Sigmoid colon (tissue), 7 donors: Measurements from ENCODE around the gene STRA6. TPM values are rescaled to one million over a fixed set of nuclear protein-coding genes. Genes with fewer than 3 reads are reported as not detected.

Experiments
- DNase-seq: peaks from one replicate; pipeline ENCODE4 v3.0.0-alpha.2; 2019
- H3K27ac ChIP-seq, 4 donors: fragments of 200-600 bp; sonication (generic); one replicate each; pipeline ENCODE4 v1.5.1; 2016 to 2019; ENCODE audit warnings: mild to moderate bottlenecking in 1 of 4
- H3K27me3 ChIP-seq, 3 donors: fragments of 200-600 bp; sonication (generic); one replicate each; pipeline ENCODE4 v1.5.1; 2019; ENCODE audit warnings: mild to moderate bottlenecking in 1 of 3
- H3K36me3 ChIP-seq, 4 donors: fragments of 200-600 bp; sonication (generic); one replicate each; pipeline ENCODE4 v1.5.1; 2016 to 2019
- H3K4me1 ChIP-seq, 4 donors: fragments of 200-600 bp; sonication (generic); one replicate each; pipeline ENCODE4 v1.5.1; 2017 to 2019
- H3K4me3 ChIP-seq, 4 donors: fragments of 200-600 bp; sonication (generic); one replicate each; pipeline ENCODE4 v1.5.1; 2017 to 2019; ENCODE audit warnings: mild to moderate bottlenecking in 2 of 4, moderate library complexity in 1 of 4
- H3K9me3 ChIP-seq, 4 donors: fragments of 200-600 bp in 3 of 4; sonication (generic) in 3 of 4; one replicate each; pipeline versions ENCODE4 v1.5.1 to v1.6.1; 2013 to 2019
- EP300 ChIP-seq, 4 donors: sonication (generic); formaldehyde crosslinking; IDR thresholded peaks; one replicate each; pipeline ENCODE4 v1.6.1; 2017; ENCODE audit warnings: antibody characterized with exemption in 4 of 4
- POLR2A ChIP-seq, 2 donors: fragments of 450-650 bp; IDR thresholded peaks; one replicate each; pipeline ENCODE4 v1.6.1; 2016; ENCODE audit warnings: antibody characterized with exemption in 2 of 2, mild to moderate bottlenecking in 2 of 2, moderate library complexity in 2 of 2
- POLR2AphosphoS5 ChIP-seq, 4 donors: sonication (generic); formaldehyde crosslinking; IDR thresholded peaks; one replicate each; pipeline ENCODE4 v1.6.1; 2017; ENCODE audit warnings: antibody characterized with exemption in 4 of 4
- WGBS, 2 donors: extraction: QIAGEN DNeasy Blood & Tissue Kit; methylation state at CpG; one replicate each; pipeline ENCODE4 v1.1.7; 2013; 5-methylcytosine and 5-hydroxymethylcytosine counted together
- intact Hi-C: fragments of 100-400 bp; cut with DNase I; formaldehyde crosslinking; loops from one replicate; pipeline ENCODE4 v1.15.1; 2023
- polyA plus RNA-seq, 3 donors: library from polyadenylated mRNA; stranded (reverse); fragments of 200-250 nt; gene quantifications; one replicate each; pipeline ENCODE4 v1.2.3, GENCODE V29; 2013
- total RNA-seq, 4 donors: library from RNA; depleted of rRNA; stranded (reverse); fragments of >200 nt; gene quantifications; one replicate each; pipeline ENCODE4 v1.1.0, GENCODE V29; 2016
- TF ChIP-seq, protein P1 (sequence below), 4 experiments: fragments of 450-650 bp in 3 of 4; fragments of 200-600 bp in 1 of 4; IDR thresholded peaks; one replicate each; pipeline ENCODE4 v1.5.1; 2016 to 2019; ENCODE audit warnings: antibody characterized with exemption in 4 of 4, mild to moderate bottlenecking in 3 of 4, moderate library complexity in 2 of 4
- donor health status: healthy with polysubstance abuse.
- donor health status: Bipolar disorder and iron deficiency.
- donor health status: healthy.

Gene STRA6
- total and polyA plus RNA-seq, 7 donors = 0.50 to 0.71 TPM; not detected in 5

DNA sequence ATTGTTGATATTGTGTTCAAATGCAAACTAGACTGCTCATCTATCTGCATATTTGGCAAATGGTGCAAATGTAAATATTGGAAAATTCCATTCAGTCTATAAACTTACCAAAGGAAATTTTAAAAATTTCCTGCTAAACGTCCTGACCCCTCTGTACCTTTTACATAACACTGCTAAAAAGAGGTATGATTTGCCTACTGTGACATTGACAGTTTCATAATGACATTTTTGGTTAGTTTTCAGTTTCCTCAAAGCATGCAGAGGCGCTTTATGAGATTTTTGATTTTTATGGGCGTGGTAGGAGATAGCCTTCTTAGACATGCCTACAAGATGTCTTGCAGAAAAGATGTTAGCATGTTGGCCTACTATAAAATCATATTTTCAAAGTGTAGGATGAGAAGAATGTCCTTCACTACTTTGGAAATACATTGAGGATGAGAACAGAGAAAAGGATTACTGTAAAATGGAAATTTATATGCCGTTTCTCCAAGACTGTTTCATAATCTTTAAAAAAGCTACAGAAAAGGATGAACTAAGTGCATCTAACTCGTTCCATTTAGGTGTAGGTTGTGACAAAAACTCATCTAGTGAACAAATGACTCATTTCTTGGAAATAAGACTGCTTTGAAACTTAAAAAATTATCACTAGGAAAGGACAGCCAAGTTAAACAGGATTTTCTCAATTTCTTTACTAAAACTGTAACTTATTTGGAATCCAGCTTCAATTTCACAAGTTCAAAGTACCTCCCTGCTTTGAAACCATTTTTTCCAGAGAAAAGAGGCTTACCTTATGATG, 43.5 kb downstream of the STRA6 start:
- Histone ChIP-seq H3K9me3 (no peaks in the 10 kb centered on the region), H3K4me1 (peaks cover 0 to 40% (median 33%) of the 10 kb centered on the region in 4 donors), H3K27ac (no peak overlapping the region), H3K4me3 (no peak overlapping the region), H3K27me3 (no peaks in the 10 kb centered on the region), H3K36me3 (no peaks in the 10 kb centered on the region)
- 58 to 64% methylated on average over 5 of the region's 5 CpGs for WGBS, 2 donors
- no peak for DNase-seq
- TF ChIP-seq, protein P1, sequence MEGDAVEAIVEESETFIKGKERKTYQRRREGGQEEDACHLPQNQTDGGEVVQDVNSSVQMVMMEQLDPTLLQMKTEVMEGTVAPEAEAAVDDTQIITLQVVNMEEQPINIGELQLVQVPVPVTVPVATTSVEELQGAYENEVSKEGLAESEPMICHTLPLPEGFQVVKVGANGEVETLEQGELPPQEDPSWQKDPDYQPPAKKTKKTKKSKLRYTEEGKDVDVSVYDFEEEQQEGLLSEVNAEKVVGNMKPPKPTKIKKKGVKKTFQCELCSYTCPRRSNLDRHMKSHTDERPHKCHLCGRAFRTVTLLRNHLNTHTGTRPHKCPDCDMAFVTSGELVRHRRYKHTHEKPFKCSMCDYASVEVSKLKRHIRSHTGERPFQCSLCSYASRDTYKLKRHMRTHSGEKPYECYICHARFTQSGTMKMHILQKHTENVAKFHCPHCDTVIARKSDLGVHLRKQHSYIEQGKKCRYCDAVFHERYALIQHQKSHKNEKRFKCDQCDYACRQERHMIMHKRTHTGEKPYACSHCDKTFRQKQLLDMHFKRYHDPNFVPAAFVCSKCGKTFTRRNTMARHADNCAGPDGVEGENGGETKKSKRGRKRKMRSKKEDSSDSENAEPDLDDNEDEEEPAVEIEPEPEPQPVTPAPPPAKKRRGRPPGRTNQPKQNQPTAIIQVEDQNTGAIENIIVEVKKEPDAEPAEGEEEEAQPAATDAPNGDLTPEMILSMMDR (IDR thresholded peaks at IDR 0.05) = no peak
- no peak for TF ChIP-seq POLR2A (IDR thresholded peaks at IDR 0.05)
- TF ChIP-seq POLR2AphosphoS5 (IDR thresholded peaks at IDR 0.05) = no peak
- no peak for TF ChIP-seq EP300 (IDR thresholded peaks at IDR 0.05)
- intact Hi-C loops = no loop called here

DNA sequence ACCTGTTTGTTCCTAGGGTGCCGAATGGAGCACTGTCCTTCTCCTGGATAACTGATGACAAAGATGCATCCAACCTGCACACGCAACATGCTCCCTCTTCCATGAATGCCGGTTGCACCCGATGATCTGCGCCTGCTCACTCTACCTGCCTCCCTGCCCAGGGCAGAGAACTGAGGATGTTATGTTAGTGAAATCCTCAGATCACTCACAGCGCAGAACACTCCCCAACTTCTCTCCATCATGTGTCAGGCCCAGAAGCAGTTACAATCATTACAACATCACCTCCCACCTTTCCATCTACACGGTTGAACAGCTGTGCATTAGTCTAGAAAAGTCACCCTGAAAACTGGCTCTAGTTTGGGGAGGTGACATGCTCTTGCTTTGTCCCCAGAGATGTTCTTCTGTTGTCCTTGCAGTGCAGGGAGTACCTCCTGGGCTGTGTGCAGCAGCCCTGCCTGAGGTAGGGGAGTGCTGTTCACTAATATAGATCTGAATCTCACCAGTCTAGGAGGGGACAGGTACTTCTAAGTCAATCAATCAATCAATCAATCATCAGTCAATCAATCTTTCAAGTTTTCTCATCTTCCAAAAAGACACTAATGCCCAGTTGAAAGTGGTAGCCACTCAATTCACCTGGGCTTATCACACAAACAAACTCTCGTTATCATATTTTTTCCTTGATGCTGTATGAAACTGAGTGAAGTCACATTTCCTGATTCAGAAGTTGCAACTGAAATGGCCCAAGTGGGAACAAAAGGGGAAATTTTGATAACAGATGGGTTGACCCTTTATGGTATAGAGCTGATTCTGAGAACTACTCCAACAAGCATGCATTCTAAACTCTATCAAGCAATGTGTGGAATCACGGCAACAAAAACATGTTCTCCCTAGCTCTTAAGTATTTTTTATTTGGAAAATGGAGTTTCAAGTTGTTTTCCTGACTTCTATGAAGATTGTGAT, 44.4 kb downstream of the STRA6 start:
- intact Hi-C loops = no loop called here
- Histone ChIP-seq H3K4me1 (peaks cover 0 to 40% (median 33%) of the 10 kb centered on the region in 4 donors), H3K36me3 (no peaks in the 10 kb centered on the region), H3K27ac (peak overlapping the region in 3 of 4 donors; percentile 33 to 64 (median 47)), H3K4me3 (no peak overlapping the region), H3K9me3 (no peaks in the 10 kb centered on the region), H3K27me3 (no peaks in the 10 kb centered on the region)
- no peak for TF ChIP-seq POLR2A (IDR thresholded peaks at IDR 0.05)
- DNase-seq = no peak
- 89 to 90% methylated on average over 9 of the region's 9 CpGs for WGBS, 2 donors

DNA sequence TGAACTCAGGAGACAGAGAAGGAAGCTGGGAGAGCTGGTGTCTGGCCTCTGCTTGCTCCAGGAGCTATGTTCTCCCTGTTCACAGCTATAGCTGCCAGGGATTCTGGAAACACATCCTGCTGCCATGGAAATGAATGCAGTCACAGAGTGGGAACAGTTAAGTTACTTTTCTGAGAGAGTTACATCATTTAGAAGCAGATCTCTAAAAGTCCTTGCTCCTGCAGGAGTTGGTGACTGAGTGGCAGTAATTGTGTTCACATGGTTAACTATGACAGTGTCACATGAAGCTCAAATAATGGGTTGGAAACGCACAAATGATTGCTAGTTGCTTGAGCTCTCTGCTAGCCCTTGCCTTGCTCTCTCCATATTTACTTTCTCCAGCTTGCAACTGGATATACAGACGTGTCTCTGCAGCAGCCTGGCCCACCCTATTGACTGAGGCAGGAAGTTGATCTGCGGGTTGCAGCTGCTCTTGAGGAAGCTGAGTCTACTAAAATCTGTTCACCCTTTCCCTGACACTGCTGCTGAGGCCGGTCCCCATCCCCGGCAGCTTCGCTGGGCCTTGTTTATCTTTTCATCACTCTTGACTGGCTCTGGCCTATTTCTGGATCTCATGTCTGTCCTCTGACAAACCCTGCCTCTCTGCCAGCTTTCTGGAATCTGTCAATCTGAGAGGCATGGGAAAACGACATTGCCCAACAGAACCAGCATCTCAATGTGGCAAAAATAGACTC, 45.7 kb downstream of the STRA6 start:
- peaks cover 0 to 40% (median 33%) of the 10 kb centered on the region in 4 donors for H3K4me1 ChIP-seq
- H3K36me3 ChIP-seq = no peaks in the 10 kb centered on the region
- peak overlapping the region; percentile 25 to 64 (median 40) for H3K27ac ChIP-seq
- WGBS, 2 donors = 17 to 53% methylated on average over 7 of the region's 7 CpGs
- TF ChIP-seq POLR2AphosphoS5 (IDR thresholded peaks at IDR 0.05) = peak; percentile 19 to 64 (median 46)
- TF ChIP-seq, protein P1 (IDR thresholded peaks at IDR 0.05) = no peak
- intact Hi-C loops = no loop called here
- no peaks in the 10 kb centered on the region for H3K9me3 ChIP-seq
- no peak overlapping the region for H3K4me3 ChIP-seq
- no peaks in the 10 kb centered on the region for H3K27me3 ChIP-seq
- DNase-seq = no peak

DNA sequence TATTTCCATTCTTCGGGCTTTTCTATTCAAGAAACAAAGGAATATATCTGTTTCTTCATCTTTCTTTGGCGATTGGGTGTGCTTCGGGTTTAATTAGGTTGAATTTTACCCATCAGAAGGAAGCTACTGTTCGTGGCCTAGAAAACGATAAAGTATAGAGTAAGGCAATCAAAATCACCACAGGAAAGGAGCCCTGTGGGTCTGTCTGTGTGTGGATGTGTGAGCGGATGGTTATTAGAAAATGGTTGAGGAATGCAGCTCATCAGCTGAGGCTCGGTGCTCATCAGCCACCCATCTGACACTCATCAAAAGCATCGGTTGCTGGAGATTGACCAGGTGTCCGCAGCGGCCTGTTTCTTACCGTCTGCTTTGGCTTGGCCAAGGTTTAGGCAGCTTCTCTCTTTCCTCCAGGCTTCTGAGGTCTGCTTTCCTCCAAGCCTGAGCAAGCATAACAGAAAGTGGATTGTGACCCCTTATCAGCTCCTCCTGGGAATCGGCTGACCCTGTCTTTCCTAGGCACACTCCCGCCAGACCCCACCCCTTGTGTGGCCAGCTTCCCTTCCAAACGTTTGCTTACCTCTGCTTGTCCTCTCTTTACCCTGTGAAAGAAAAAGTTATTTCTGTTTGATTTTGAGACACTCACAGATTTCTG, 46.7 kb downstream of the STRA6 start:
- TF ChIP-seq, protein P1 (IDR thresholded peaks at IDR 0.05) = no peak
- TF ChIP-seq POLR2AphosphoS5 (IDR thresholded peaks at IDR 0.05) (no peak), POLR2A (IDR thresholded peaks at IDR 0.05) (no peak), EP300 (IDR thresholded peaks at IDR 0.05) (no peak)
- intact Hi-C loops = no loop called here

More for the DNA sequence above, 46.7 kb downstream of the STRA6 start:
- Histone ChIP-seq H3K9me3 (no peaks in the 10 kb centered on the region), H3K27ac (peak overlapping the region in 2 of 4 donors; percentile 33 to 64), H3K36me3 (no peaks in the 10 kb centered on the region), H3K4me3 (no peak overlapping the region), H3K27me3 (no peaks in the 10 kb centered on the region), H3K4me1 (peaks cover 0 to 40% (median 33%) of the 10 kb centered on the region in 4 donors)
- WGBS, 2 donors = 74 to 77% methylated on average over 14 of the region's 14 CpGs
- DNase-seq = no peak
